Purkinje cell (primary cell): ENCODE measurements around the gene ZFP14. TPM values are rescaled to one million over a fixed set of nuclear protein-coding genes. Genes with fewer than 3 reads are reported as not detected.

Experiments
- polyA plus RNA-seq: library from polyadenylated mRNA; unstranded; fragments of >200 nt; fragmentation: Nextera tagmentation; gene quantifications from 2 replicates; pipeline ENCODE4 v1.2.1, GENCODE V29; 2014

Gene ZFP14
- 17.6 and 20.7 TPM in 2 replicates for polyA plus RNA-seq

GRCh38 chr19:36378625-36379509 lies at the start of gene ZFP14:
Gene ZFP14, minus strand, starts transcription at chr19:36379201. Its CDS starts 11,309 bp downstream, at chr19:36367892.

GRCh38 chr19:36418287-36419001 lies 39.4 kb upstream of the ZFP14 start, which contains the start of gene ZFP82:
Gene ZFP82, minus strand, starts transcription at chr19:36418644. Its CDS starts 8,855 bp downstream, at chr19:36409789.

Other genes with a start within 250 kb of the ZFP14 start
- gene CAPNS1, start 239.1 kb downstream of the ZFP14 start, polyA plus RNA-seq, result 272 and 360 TPM in 2 replicates
- 639 and 665 TPM in 2 replicates for gene COX7A1, start 226.8 kb downstream of the ZFP14 start, polyA plus RNA-seq
- gene ZNF565, start 164.5 kb downstream of the ZFP14 start, polyA plus RNA-seq, result 0.69 and 5.6 TPM in 2 replicates
- 23.3 and 28.6 TPM in 2 replicates for gene ZNF146, start 164.1 kb downstream of the ZFP14 start, polyA plus RNA-seq
- 11.2 and 19.0 TPM in 2 replicates for gene ZFP82, start 39.4 kb upstream of the ZFP14 start, polyA plus RNA-seq
- 4.7 and 7.6 TPM in 2 replicates for gene ZNF566, start 110.4 kb upstream of the ZFP14 start, polyA plus RNA-seq
- 17.6 and 17.7 TPM in 2 replicates for gene ZNF260, start 149.1 kb upstream of the ZFP14 start, polyA plus RNA-seq
- 11.8 and 17.0 TPM in 2 replicates for gene ZNF529, start 194.1 kb upstream of the ZFP14 start, polyA plus RNA-seq
- gene ZNF382, start 226.1 kb upstream of the ZFP14 start, polyA plus RNA-seq, result 7.0 and 7.6 TPM in 2 replicates